Activated CD4-positive, alpha-beta T cell treated with anti-CD3 and anti-CD28 coated beads for 36 hours (primary cell): Measurements from ENCODE around the gene NEUROG3. TPM values are rescaled to one million over a fixed set of nuclear protein-coding genes. Genes with fewer than 3 reads are reported as not detected.
"Not testable (repeated sequence)": the region's sequence is repeated elsewhere in the genome, so short reads cannot be mapped to it uniquely, and the experiment has no call there.

Experiments
- ATAC-seq: fragments of 200-7000 bp; cut with Tn5 transposase; one replicate; pipeline ENCODE4 v1.10.0; 2021; ENCODE audit warnings: mild to moderate bottlenecking, moderate library complexity
- CTCF ChIA-PET: fragments of 350-600 bp; sonication (Branson Sonifier 250); formaldehyde crosslinking; loops from one replicate; lab custom pipeline; 2021; ENCODE audit warnings: antibody characterized with exemption; lab: Charles Lee
- POLR2A ChIA-PET: fragments of 350-600 bp; sonication (Branson Sonifier 250); formaldehyde crosslinking; loops from one replicate; lab custom pipeline; 2021; ENCODE audit warnings: antibody characterized with exemption, inconsistent platforms; lab: Charles Lee
- DNase-seq: peaks from one replicate; pipeline ENCODE4 v3.0.0-alpha.2; 2020
- H3K27ac Mint-ChIP-seq: one replicate; pipeline ENCODE4 v1.8.0; 2021; ENCODE audit warnings: mixed read lengths
- H3K27me3 Mint-ChIP-seq: one replicate; pipeline ENCODE4 v1.8.0; 2021; ENCODE audit warnings: mixed read lengths
- H3K36me3 Mint-ChIP-seq: one replicate; pipeline ENCODE4 v1.8.0; 2021; ENCODE audit warnings: low read depth, mixed read lengths
- H3K4me1 Mint-ChIP-seq: one replicate; pipeline ENCODE4 v1.8.0; 2021; ENCODE audit warnings: mixed read lengths
- H3K4me3 Mint-ChIP-seq: one replicate; pipeline ENCODE4 v1.8.0; 2021; ENCODE audit warnings: mild to moderate bottlenecking, moderate library complexity, mixed read lengths
- H3K9me3 Mint-ChIP-seq: one replicate; pipeline ENCODE4 v1.8.0; 2021; ENCODE audit warnings: low read depth, mixed read lengths
- intact Hi-C, 2 experiments: fragments of 100-400 bp; cut with DNase I in 1 of 2; cut with micrococcal nuclease in 1 of 2; formaldehyde crosslinking; loops; one replicate each; pipeline versions ENCODE4 v1.14.2 to v1.15.1; 2022 to 2024; cut with DNase I, micrococcal nuclease
- total RNA-seq, 2 experiments: library from RNA; stranded (reverse); gene quantifications; one replicate each; pipeline ENCODE4 v1.2.3, GENCODE V29; 2021

The NEUROG3 gene
- total RNA-seq, 2 experiments from 2014 or later: 0.18 to 0.21 TPM

DNA sequence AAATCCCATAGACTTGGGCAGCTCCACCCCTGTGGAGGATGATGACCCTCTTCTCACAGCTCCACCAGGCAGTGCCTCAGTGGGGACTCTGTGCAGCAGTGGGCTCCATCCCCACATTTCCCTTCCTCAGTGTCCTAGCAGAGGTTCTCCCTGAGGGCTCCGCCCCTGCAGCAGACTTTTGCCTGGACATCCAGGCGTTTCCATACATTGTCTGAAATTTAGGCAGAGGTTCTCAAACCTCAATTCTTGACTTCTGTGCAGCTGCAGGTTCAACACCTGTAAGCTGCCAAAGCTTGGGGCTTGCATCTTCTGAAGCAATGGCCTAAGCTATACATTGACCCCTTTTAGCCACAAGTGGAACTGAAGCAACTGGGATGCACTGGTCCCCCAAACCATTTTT, 31.8 kb downstream of the NEUROG3 start:
- ChIA-PET CTCF (interaction anchor here (0.8 kb wide), 1 partner anchor 259 kb away, joined by 3 read pairs; no protein-coding TSS in a partner anchor), POLR2A (no interaction called here)
- Mint-ChIP-seq H3K4me3 (no peak overlapping the region), H3K36me3 (no peaks in the 10 kb centered on the region), H3K27ac (no peak overlapping the region), H3K9me3 (peaks cover 11% of the 10 kb centered on the region), H3K4me1 (no peaks in the 10 kb centered on the region), H3K27me3 (peaks cover 5% of the 10 kb centered on the region)
- no peak for DNase-seq
- ATAC-seq: no peak
- intact Hi-C loops: loop anchor here in 1 of 2 experiments (5.0 kb wide), 1 partner anchor 801 kb away; no protein-coding TSS in a partner anchor

DNA sequence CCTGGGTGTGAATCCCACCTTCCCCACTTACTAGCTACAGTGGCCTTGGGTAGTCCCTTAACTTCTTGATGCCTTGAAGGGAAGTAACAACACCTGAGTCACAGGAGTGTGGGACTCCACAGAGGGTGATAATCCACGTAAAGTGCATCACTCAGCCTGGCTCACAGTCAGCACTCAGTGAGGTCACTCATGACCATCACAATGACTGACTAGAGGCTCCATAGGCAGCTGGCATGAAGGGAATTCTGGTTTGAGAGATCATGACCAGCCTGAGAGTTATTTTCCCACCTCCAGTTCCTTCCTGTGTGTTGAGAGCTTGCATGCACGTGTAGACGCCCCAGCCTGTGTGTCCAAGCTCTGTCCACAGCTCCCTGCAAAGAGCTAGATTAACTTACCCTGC, 34.8 kb downstream of the NEUROG3 start:
- H3K4me1 Mint-ChIP-seq: no peaks in the 10 kb centered on the region
- ChIA-PET CTCF (no interaction called here), POLR2A (no interaction called here)
- ATAC-seq (no peak), DNase-seq (no peak)
- intact Hi-C loops: no loop called here
- no peaks in the 10 kb centered on the region for H3K36me3 Mint-ChIP-seq
- no peak overlapping the region for H3K4me3 Mint-ChIP-seq
- no peak overlapping the region for H3K27ac Mint-ChIP-seq
- peaks cover 3% of the 10 kb centered on the region for H3K27me3 Mint-ChIP-seq
- H3K9me3 Mint-ChIP-seq: peaks cover 17% of the 10 kb centered on the region

DNA sequence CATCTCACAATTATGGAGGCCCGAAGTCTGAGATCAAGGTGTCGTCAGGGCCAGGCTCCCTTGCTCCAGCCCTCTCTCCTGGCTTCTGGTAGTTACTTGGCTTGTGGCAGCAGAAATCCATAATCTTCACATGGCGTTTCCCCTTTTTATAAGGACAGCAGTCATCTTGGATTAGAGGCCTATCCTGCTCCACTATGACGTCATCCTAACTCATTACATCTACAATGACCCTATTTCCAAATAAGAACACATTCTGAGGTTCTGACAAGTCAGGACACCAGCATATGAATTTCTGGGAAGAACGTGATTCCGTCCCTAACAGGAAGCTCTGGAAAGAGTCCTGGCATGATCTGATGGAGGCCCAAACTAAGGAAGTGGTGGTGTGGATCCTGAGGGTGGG, 35.8 kb downstream of the NEUROG3 start:
- H3K4me1 Mint-ChIP-seq: no peaks in the 10 kb centered on the region

DNA sequence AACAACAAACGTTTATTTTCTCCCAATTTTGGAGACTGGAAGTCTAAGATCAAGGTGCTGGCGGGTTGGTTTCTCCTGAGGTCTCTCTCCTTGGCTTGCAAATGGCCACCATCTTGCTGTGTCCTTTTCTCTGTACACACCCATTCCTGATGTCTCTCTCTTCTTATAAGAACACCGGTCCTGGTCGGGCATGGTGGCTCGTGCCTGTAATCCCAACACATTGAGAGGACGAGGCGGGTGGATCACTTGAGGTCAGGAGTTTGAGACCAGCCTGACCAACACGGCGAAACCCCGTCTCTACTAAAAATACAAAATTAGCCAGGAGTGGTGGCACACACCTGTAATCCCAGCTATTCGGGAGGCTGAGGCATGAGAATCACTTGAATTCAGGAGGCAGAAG, 36.7 kb downstream of the NEUROG3 start:
- ATAC-seq, H3K27ac Mint-ChIP-seq, CTCF ChIA-PET, intact Hi-C loops, H3K4me1 Mint-ChIP-seq, DNase-seq, H3K36me3 Mint-ChIP-seq, H3K4me3 Mint-ChIP-seq, H3K27me3 Mint-ChIP-seq, POLR2A ChIA-PET: not testable (repeated sequence)
- peaks cover 13% of the 10 kb centered on the region for H3K9me3 Mint-ChIP-seq

More for the DNA sequence above, 35.8 kb downstream of the NEUROG3 start:
- Mint-ChIP-seq H3K36me3 (no peaks in the 10 kb centered on the region), H3K9me3 (peaks cover 19% of the 10 kb centered on the region), H3K4me3 (no peak overlapping the region), H3K27me3 (peaks cover 5% of the 10 kb centered on the region), H3K27ac (no peak overlapping the region)
- POLR2A ChIA-PET: no interaction called here
- intact Hi-C loops: no loop called here
- ATAC-seq: no peak
- CTCF ChIA-PET: no interaction called here
- no peak for DNase-seq

DNA sequence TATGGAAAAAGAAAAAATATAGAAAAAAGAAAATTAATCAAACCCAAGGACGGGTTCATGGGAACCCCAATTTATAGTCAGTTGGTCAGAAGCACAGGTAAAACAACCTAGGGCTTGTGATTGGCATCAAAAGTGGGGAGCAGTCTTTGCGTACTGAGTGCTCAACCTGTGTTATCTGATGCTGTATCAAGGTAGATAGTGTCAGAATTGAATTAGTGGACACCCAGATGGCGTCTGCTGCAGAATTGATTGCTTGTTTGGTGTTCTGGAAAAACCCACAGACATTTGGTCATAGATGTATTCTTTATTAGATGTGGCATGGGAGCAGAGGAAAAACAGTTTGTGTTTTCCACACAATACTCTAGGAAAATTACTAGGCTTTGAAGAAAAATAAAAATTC, 39.6 kb downstream of the NEUROG3 start:
- Mint-ChIP-seq H3K4me3 (no peak overlapping the region), H3K27ac (no peak overlapping the region), H3K9me3 (peaks cover 7% of the 10 kb centered on the region), H3K4me1 (no peaks in the 10 kb centered on the region), H3K27me3 (peaks cover 2% of the 10 kb centered on the region), H3K36me3 (no peaks in the 10 kb centered on the region)
- intact Hi-C loops: no loop called here
- ChIA-PET CTCF (no interaction called here), POLR2A (no interaction called here)
- ATAC-seq (no peak), DNase-seq (no peak)

DNA sequence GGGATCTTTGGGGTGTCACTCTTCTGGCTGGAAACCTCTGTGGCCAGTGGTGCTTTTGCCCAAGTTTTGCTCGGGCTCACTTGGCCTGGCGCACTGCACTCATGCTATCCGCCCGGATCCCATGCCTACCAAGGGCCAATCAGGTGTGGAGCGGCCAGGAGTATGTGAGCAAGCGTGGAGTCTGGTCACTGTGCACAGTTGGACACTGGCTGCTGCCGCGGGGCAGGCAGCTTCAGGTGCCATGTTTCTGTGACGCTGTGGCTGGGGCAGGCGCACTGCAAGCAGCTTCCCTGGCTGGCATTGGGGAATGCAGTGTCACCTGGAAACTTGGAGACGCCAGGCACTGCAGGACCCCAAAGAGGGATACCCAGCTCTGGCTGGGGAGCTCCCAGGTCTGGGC, 45.3 kb downstream of the NEUROG3 start:
- H3K4me3 Mint-ChIP-seq: no peak overlapping the region
- ChIA-PET POLR2A (interaction anchor here (0.6 kb wide), 1 partner anchor 1980 kb away, joined by 4 read pairs; no protein-coding TSS in a partner anchor), CTCF (interaction anchor here (0.6 to 1.6 kb wide), 6 partner anchors 13 to 294 kb away, joined by 3 to 5 read pairs (median 3); no protein-coding TSS in a partner anchor)
- no peaks in the 10 kb centered on the region for H3K4me1 Mint-ChIP-seq
- H3K36me3 Mint-ChIP-seq: no peaks in the 10 kb centered on the region
- ATAC-seq: no peak
- H3K9me3 Mint-ChIP-seq: no peaks in the 10 kb centered on the region
- intact Hi-C loops: no loop called here
- no peak overlapping the region for H3K27ac Mint-ChIP-seq
- peaks cover 2% of the 10 kb centered on the region for H3K27me3 Mint-ChIP-seq
- DNase-seq: no peak

Other genes starting within 250 kb of the NEUROG3 start
- not detected for gene TACR2, start 156.5 kb downstream of the NEUROG3 start, total RNA-seq
- gene TSPAN15, start 122.0 kb downstream of the NEUROG3 start, total RNA-seq: under 1 TPM; 0.85 to 0.91 TPM
- 1 to 10 TPM; 6.3 to 9.6 TPM for gene FAM241B, start 56.8 kb upstream of the NEUROG3 start, total RNA-seq
- gene COL13A1, start 228.5 kb upstream of the NEUROG3 start, total RNA-seq: not detected